Fibroblast of the conjunctiva (primary cell): ENCODE data around the gene KDM2A.
A peak's percentile ranks its signal among the peaks of the same experiment; 100 is the strongest.

ENCODE experiments used
- DNase-seq: peaks from one replicate; pipeline ENCODE4 v3.0.0-alpha.2; 2010; ENCODE audit warnings: low read depth

The KDM2A gene

GRCh38 chr11:67273260-67273990, 154.4 kb downstream of the KDM2A start:
- DNase-seq, result no peak

GRCh38 chr11:67274768-67275605, 155.9 kb downstream of the KDM2A start:
- no peak for DNase-seq

GRCh38 chr11:67275606-67276409, 156.7 kb downstream of the KDM2A start:
- no peak for DNase-seq

GRCh38 chr11:67276781-67277230, 157.7 kb downstream of the KDM2A start:
- no peak for DNase-seq

GRCh38 chr11:67277231-67277961, 158.3 kb downstream of the KDM2A start:
- peak; percentile 65 for DNase-seq

- DNase-seq, result no peak
These were observed 159.3 kb downstream of the KDM2A start for GRCh38 chr11:67278135-67278938.

- no peak for DNase-seq
These were observed 160.0 kb downstream of the KDM2A start for GRCh38 chr11:67278939-67279588.

GRCh38 chr11:67279589-67280340, 160.7 kb downstream of the KDM2A start:
- DNase-seq, result no peak

- no peak for DNase-seq
These were observed 161.3 kb downstream of the KDM2A start for GRCh38 chr11:67280341-67280787.

- DNase-seq, result no peak
These were observed 161.9 kb downstream of the KDM2A start for GRCh38 chr11:67280788-67281551.

GRCh38 chr11:67281552-67282150, 162.6 kb downstream of the KDM2A start:
- no peak for DNase-seq

GRCh38 chr11:67282155-67282875, 163.3 kb downstream of the KDM2A start:
- no peak for DNase-seq

GRCh38 chr11:67282876-67283371, 163.9 kb downstream of the KDM2A start:
- no peak for DNase-seq

- DNase-seq, result no peak
These were observed 164.5 kb downstream of the KDM2A start for GRCh38 chr11:67283481-67283963.

GRCh38 chr11:67284811-67285540, 165.9 kb downstream of the KDM2A start:
- no peak for DNase-seq
